GM23248 (cell line): ENCODE results near the gene GALNT10. TPM values are rescaled to one million over a fixed set of nuclear protein-coding genes. Genes with fewer than 3 reads are reported as not detected.

Experiments
- DNase-seq: peaks from one replicate; pipeline ENCODE4 v3.0.0-alpha.2; 2015
- H2AFZ ChIP-seq: fragments of 200-600 bp; sonication (generic); 2 replicates; pipeline ENCODE4 v1.6.1; 2016; ENCODE audit warnings: antibody characterized with exemption
- H3F3A ChIP-seq: fragments of 200-600 bp; sonication (generic); 2 replicates; pipeline ENCODE4 v1.6.1; 2016; ENCODE audit warnings: mild to moderate bottlenecking, antibody characterized with exemption, mixed run types; ENCODE audit not compliant: insufficient read depth
- H3K27ac ChIP-seq: fragments of 200-600 bp; sonication (generic); 2 replicates; pipeline ENCODE4 v1.5.1; 2016; ENCODE audit warnings: mild to moderate bottlenecking
- H3K27me3 ChIP-seq: fragments of 200-600 bp; sonication (generic); replicated peaks from 2 replicates; pipeline ENCODE4 v1.6.1; 2016; ENCODE audit warnings: mild to moderate bottlenecking; ENCODE audit not compliant: insufficient read depth
- H3K36me3 ChIP-seq: fragments of 200-600 bp; sonication (generic); 2 replicates; pipeline ENCODE4 v1.6.1; 2016; ENCODE audit warnings: low read depth, mild to moderate bottlenecking
- H3K4me1 ChIP-seq: fragments of 200-600 bp; sonication (generic); 2 replicates; pipeline ENCODE4 v1.6.1; 2016; ENCODE audit warnings: mild to moderate bottlenecking; ENCODE audit not compliant: insufficient read depth
- H3K4me2 ChIP-seq: fragments of 200-600 bp; sonication (generic); one replicate; pipeline ENCODE4 v1.6.1; 2016; ENCODE audit warnings: mild to moderate bottlenecking; ENCODE audit not compliant: unreplicated experiment
- H3K4me3 ChIP-seq: fragments of 200-600 bp; sonication (generic); 2 replicates; pipeline ENCODE4 v1.5.1; 2016; ENCODE audit warnings: mild to moderate bottlenecking
- H3K79me2 ChIP-seq: fragments of 200-600 bp; sonication (generic); 2 replicates; pipeline ENCODE4 v1.6.1; 2016; ENCODE audit warnings: mild to moderate bottlenecking; ENCODE audit not compliant: insufficient read depth
- H3K9ac ChIP-seq: fragments of 200-600 bp; sonication (generic); 2 replicates; pipeline ENCODE4 v1.6.1; 2016; ENCODE audit warnings: mild to moderate bottlenecking
- H3K9me2 ChIP-seq: fragments of 200-600 bp; sonication (generic); 2 replicates; pipeline ENCODE4 v1.6.1; 2016; ENCODE audit warnings: mixed run types, mild to moderate bottlenecking, moderate library complexity; ENCODE audit not compliant: insufficient read depth
- H3K9me3 ChIP-seq: fragments of 200-600 bp; sonication (generic); one replicate; pipeline ENCODE4 v1.6.1; 2017; ENCODE audit warnings: low read depth
- H4K20me1 ChIP-seq: fragments of 200-600 bp; sonication (generic); 2 replicates; pipeline ENCODE4 v1.6.0; 2016; ENCODE audit not compliant: insufficient read depth
- EZH2 ChIP-seq: fragments of 200-600 bp; sonication (generic); IDR thresholded peaks from 2 replicates; pipeline ENCODE4 v1.6.1; 2018; ENCODE audit warnings: antibody characterized with exemption, mild to moderate bottlenecking; ENCODE audit not compliant: insufficient read depth, poor library complexity, severe bottlenecking
- EZH2phosphoT487 ChIP-seq: fragments of 200-600 bp; sonication (generic); IDR thresholded peaks from 2 replicates; pipeline ENCODE4 v1.6.1; 2018; ENCODE audit warnings: antibody characterized with exemption, moderate library complexity, mild to moderate bottlenecking, low read depth; ENCODE audit not compliant: insufficient read depth
- WGBS, 2 experiments: methylation state at CpG; one replicate each; pipeline ENCODE4 v1.1.6; 2015 to 2017; ENCODE audit warnings: low lambda C conversion rate in 2 of 2, low coverage in 1 of 2; ENCODE audit errors: missing lambda C conversion rate in 2 of 2; 5-methylcytosine and 5-hydroxymethylcytosine counted together
- in situ Hi-C: fragments of 300-500 bp; cut with MboI; formaldehyde crosslinking; loops from 2 replicates; pipeline ENCODE4 v1.15.0; 2020
- polyA plus RNA-seq: library from polyadenylated mRNA; unstranded; fragments of >200 nt; fragmentation: Nextera tagmentation; extraction: Ambion mirVana; gene quantifications from 2 replicates; pipeline ENCODE4 v1.2.1, GENCODE V29; 2016
- total RNA-seq: library from RNA; depleted of rRNA; stranded (reverse); fragments of >200 nt; shearing (Covaris generic); gene quantifications from 2 replicates; pipeline ENCODE4 v1.2.3, GENCODE V29; 2014

Gene GALNT10
- total and polyA plus RNA-seq, 2 experiments from 2014 or later = 23.3 to 67.9 TPM

- H3K27ac ChIP-seq = no peak overlapping the region
- H3K4me2 ChIP-seq = no peak overlapping the region
- no peaks in the 10 kb centered on the region for H3K9me3 ChIP-seq
- no peak for TF ChIP-seq EZH2
- in situ Hi-C loops = no loop called here
- no peak overlapping the region for H3K4me3 ChIP-seq
- peaks cover 42% of the 10 kb centered on the region for H3K4me1 ChIP-seq
- H2AFZ ChIP-seq = no peak overlapping the region
- DNase-seq = no peak
- H3K9me2 ChIP-seq = no peaks in the 10 kb centered on the region
- H3K79me2 ChIP-seq = peaks cover 47% of the 10 kb centered on the region
- WGBS, 2 experiments = 96 to 98% methylated on average over 5 of the region's 5 CpGs
- no peak overlapping the region for H3K9ac ChIP-seq
- peaks cover 62% of the 10 kb centered on the region for H3F3A ChIP-seq
- H3K27me3 ChIP-seq = no peaks in the 10 kb centered on the region
- peaks cover 4% of the 10 kb centered on the region; the same call in 1 of the 2 replicates for H3K36me3 ChIP-seq
- no peaks in the 10 kb centered on the region for H4K20me1 ChIP-seq
Measured at GRCh38 chr5:154311362-154311761, 120.8 kb downstream of the GALNT10 start.

GRCh38 chr5:154312000-154312399, 121.5 kb downstream of the GALNT10 start:
- Histone ChIP-seq H3K27me3 (no peaks in the 10 kb centered on the region), H3K27ac (no peak overlapping the region), H3K9me3 (no peaks in the 10 kb centered on the region), H3K4me3 (no peak overlapping the region), H3K79me2 (peaks cover 52% of the 10 kb centered on the region), H3F3A (peaks cover 56% of the 10 kb centered on the region), H4K20me1 (no peaks in the 10 kb centered on the region), H3K36me3 (peaks cover 4% of the 10 kb centered on the region; the same call in 1 of the 2 replicates), H3K4me1 (peaks cover 42% of the 10 kb centered on the region), H3K9me2 (no peaks in the 10 kb centered on the region), H3K9ac (no peak overlapping the region), H2AFZ (no peak overlapping the region), H3K4me2 (no peak overlapping the region)
- no peak for DNase-seq
- TF ChIP-seq EZH2phosphoT487 = no peak
- no peak for TF ChIP-seq EZH2
- in situ Hi-C loops = no loop called here
- WGBS, 2 experiments = 97 to 99% methylated on average over 3 of the region's 3 CpGs

- Histone ChIP-seq H3K36me3 (peaks cover 4% of the 10 kb centered on the region; the same call in 1 of the 2 replicates), H3F3A (peaks cover 50% of the 10 kb centered on the region), H3K9ac (no peak overlapping the region), H3K4me1 (peaks cover 41% of the 10 kb centered on the region), H4K20me1 (no peaks in the 10 kb centered on the region), H2AFZ (no peak overlapping the region), H3K4me2 (peak overlapping the region; percentile 21), H3K79me2 (peaks cover 58% of the 10 kb centered on the region), H3K4me3 (no peak overlapping the region), H3K9me3 (no peaks in the 10 kb centered on the region), H3K9me2 (no peaks in the 10 kb centered on the region), H3K27ac (peak overlapping the region; percentile 16; the same call in 1 of the 2 replicates), H3K27me3 (no peaks in the 10 kb centered on the region)
- DNase-seq = peak; percentile 43
- TF ChIP-seq EZH2phosphoT487 = no peak
- no peak for TF ChIP-seq EZH2
- in situ Hi-C loops = no loop called here
Measured at GRCh38 chr5:154312576-154312975, 122.0 kb downstream of the GALNT10 start.

GRCh38 chr5:154313360-154314017, 123.0 kb downstream of the GALNT10 start:
- peak overlapping the region; percentile 16; the same call in 1 of the 2 replicates for H3K27ac ChIP-seq
- no peak overlapping the region for H3K4me3 ChIP-seq
- in situ Hi-C loops = no loop called here
- peaks cover 41% of the 10 kb centered on the region for H3F3A ChIP-seq
- H4K20me1 ChIP-seq = no peaks in the 10 kb centered on the region
- WGBS, 2 experiments = 72 to 88% methylated on average over 4 of the region's 4 CpGs
- no peak overlapping the region for H3K4me2 ChIP-seq
- H3K9me2 ChIP-seq = no peaks in the 10 kb centered on the region
- peaks cover 64% of the 10 kb centered on the region for H3K79me2 ChIP-seq
- TF ChIP-seq EZH2phosphoT487 = no peak
- TF ChIP-seq EZH2 = no peak
- H3K27me3 ChIP-seq = no peaks in the 10 kb centered on the region
- peaks cover 31% of the 10 kb centered on the region for H3K4me1 ChIP-seq
- no peak for DNase-seq
- H2AFZ ChIP-seq = no peak overlapping the region
- H3K36me3 ChIP-seq = peaks cover 4% of the 10 kb centered on the region; the same call in 1 of the 2 replicates
- no peaks in the 10 kb centered on the region for H3K9me3 ChIP-seq
- H3K9ac ChIP-seq = no peak overlapping the region

GRCh38 chr5:154315196-154315595, 124.7 kb downstream of the GALNT10 start:
- Histone ChIP-seq H3K27ac (no peak overlapping the region), H3K9ac (no peak overlapping the region), H3K4me1 (peaks cover 16% of the 10 kb centered on the region), H2AFZ (no peak overlapping the region), H3K36me3 (peaks cover 4% of the 10 kb centered on the region; the same call in 1 of the 2 replicates), H3K27me3 (no peaks in the 10 kb centered on the region), H3K9me2 (no peaks in the 10 kb centered on the region), H3K9me3 (no peaks in the 10 kb centered on the region), H3K79me2 (peaks cover 71% of the 10 kb centered on the region), H3K4me2 (no peak overlapping the region), H4K20me1 (no peaks in the 10 kb centered on the region), H3K4me3 (no peak overlapping the region), H3F3A (peaks cover 24% of the 10 kb centered on the region)
- TF ChIP-seq EZH2 = no peak
- TF ChIP-seq EZH2phosphoT487 = no peak
- no peak for DNase-seq
- 95 to 97% methylated on average over 3 of the region's 3 CpGs for WGBS, 2 experiments
- in situ Hi-C loops = no loop called here
